Measurements from ENCODE around the gene PPP2R3B.

DNA sequence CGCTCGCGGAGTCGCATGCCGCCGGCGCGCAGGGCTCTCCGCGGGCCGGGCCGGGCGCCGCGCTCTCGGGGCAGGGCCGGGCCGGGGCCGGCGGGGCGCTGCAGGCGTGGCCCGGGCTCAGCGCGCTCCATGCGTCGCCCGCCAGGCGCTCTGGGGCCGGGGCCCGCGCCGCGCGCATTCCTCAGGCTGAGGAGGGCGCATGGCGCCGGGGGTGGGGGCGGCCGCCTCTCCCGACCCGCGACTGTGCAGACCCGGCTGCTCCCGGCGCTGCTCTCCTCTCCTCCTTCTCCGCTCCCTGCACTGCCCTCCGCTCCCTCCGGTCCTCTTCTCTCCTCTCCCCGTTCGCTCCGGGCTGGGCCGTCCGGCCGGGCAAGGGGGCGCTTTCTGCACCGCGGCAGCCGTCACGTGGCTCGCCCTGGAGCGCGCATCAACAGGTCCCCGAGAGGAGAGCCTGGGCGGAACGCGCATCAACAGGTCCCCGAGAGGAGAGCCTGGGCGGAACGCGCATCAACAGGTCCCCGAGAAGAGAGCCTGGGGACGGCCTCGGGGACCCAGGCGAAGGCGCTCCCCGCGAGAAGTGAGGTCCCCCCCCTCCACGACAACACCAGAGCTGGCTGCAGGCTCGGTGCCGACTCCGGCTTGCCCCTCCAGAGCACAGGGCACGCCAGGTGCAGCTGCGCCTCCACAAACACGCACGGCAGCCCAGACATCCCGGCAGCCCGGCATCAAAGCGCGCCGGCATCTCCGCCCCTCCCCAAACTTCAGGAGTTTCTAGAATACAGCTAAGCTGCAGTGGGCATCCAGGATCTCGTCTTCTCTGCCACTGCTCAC is 12.9 kb downstream of the PPP2R3B start:
- TF ChIP-seq CTCF (IDR thresholded peaks at IDR 0.05) (no peak), POLR2A (IDR thresholded peaks at IDR 0.05) (no peak)
